Activated effector memory CD4-positive, alpha-beta T cell treated with anti-CD3 and anti-CD28 coated beads, Interleukin-2, amount 50 U/mL, for 16 hours (primary cell): Measurements from ENCODE around the gene EIF2D.
A peak's percentile ranks its signal among the peaks of the same experiment; 100 is the strongest.

ENCODE experiments used
- DNase-seq: peaks from one replicate; pipeline ENCODE4 v3.0.0-alpha.2; 2020

Gene EIF2D

GRCh38 chr1:206544562-206545257 is 67.6 kb downstream of the EIF2D start:
- peak; percentile 93 for DNase-seq
